ENCODE measurements around the gene KCTD14. TPM values are rescaled to one million over a fixed set of nuclear protein-coding genes. Genes with fewer than 3 reads are reported as not detected.

The KCTD14 gene
- total RNA-seq, 1 experiment from 2014 or later: 12.6 TPM

DNA sequence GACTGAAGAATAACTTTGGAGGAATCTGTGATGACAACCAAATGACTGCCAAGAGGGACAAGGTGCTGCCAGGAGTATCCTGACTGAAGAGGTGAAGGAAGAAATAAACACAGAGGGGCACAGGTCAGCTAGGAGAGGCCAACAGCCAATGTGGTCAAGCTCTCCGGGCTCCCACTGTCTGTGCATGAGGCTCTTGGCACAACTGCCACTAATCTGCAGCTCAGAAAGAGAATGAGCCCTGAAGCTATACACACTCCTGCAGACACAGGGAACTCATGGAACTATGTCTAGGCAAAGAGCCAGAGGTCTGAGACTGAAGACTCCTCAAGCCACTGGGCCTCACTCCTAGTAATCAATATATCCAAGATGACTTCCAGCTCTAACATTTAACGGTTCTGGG, 47.5 kb upstream of the KCTD14 start (continued):
- TF ChIP-seq ZNF425 (CRISPR knock-in tag; conservative IDR thresholded peaks at IDR 0.05): no peak
- no peak for TF ChIP-seq ATF6 (CRISPR knock-in tag; IDR thresholded peaks at IDR 0.05)
- TF ChIP-seq KAT7 (CRISPR knock-in tag; IDR thresholded peaks at IDR 0.05; ENCODE audit: borderline replicate concordance): no peak
- TF ChIP-seq E2F1 (CRISPR knock-in tag; IDR thresholded peaks at IDR 0.05): no peak
- TF ChIP-seq, protein P1, sequence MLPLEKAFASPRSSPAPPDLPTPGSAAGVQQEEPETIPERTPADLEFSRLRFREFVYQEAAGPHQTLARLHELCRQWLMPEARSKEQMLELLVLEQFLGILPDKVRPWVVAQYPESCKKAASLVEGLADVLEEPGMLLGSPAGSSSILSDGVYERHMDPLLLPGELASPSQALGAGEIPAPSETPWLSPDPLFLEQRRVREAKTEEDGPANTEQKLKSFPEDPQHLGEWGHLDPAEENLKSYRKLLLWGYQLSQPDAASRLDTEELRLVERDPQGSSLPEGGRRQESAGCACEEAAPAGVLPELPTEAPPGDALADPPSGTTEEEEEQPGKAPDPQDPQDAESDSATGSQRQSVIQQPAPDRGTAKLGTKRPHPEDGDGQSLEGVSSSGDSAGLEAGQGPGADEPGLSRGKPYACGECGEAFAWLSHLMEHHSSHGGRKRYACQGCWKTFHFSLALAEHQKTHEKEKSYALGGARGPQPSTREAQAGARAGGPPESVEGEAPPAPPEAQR (CRISPR knock-in tag; IDR thresholded peaks at IDR 0.05): no peak
- TF ChIP-seq, protein P2, sequence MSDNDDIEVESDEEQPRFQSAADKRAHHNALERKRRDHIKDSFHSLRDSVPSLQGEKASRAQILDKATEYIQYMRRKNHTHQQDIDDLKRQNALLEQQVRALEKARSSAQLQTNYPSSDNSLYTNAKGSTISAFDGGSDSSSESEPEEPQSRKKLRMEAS (CRISPR knock-in tag; IDR thresholded peaks at IDR 0.05): no peak
- no peak for TF ChIP-seq AR (CRISPR knock-in tag; IDR thresholded peaks at IDR 0.05)
- TF ChIP-seq ZNF317 (CRISPR knock-in tag; IDR thresholded peaks at IDR 0.05; ENCODE audit: borderline replicate concordance, low read depth): no peak

DNA sequence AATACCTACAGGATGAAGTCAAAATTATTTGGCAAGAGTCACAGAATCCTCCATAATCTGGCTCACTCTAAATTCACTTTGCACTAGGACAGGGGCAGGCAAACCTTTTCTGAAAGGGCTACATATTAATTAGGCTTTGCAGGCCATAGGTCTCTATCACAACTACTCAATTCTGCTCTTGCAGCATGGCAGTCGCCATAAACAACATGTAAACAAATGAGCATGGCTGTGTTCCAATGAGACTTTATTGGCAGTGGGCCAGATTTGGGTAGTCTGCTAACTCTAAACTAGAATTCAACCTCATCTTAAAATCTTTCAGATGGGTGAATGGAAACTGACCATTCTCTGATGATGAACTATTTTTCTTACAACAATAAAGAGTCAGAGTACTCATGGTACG, 46.4 kb upstream of the KCTD14 start:
- Mint-ChIP-seq H3K9me3 (peaks cover 6% of the 10 kb centered on the region; the same call in 1 of the 2 replicates), H3K4me3 (no peak overlapping the region), H3K4me1 (no peaks in the 10 kb centered on the region), H3K27ac (no peak overlapping the region), H3K27me3 (ENCODE audit: low read depth) (no peaks in the 10 kb centered on the region), H3K36me3 (peaks cover 40% of the 10 kb centered on the region)
- no peak for DNase-seq (ENCODE audit: low spot score)
- ChIA-PET POLR2A (no interaction called here), CTCF (interaction anchor here (1.6 kb wide), 1 partner anchor 23 kb away, joined by 6 read pairs; no protein-coding TSS in a partner anchor)
- ATAC-seq: no peak
- TF ChIP-seq CREM (CRISPR knock-in tag; IDR thresholded peaks at IDR 0.05): no peak
- TF ChIP-seq, protein P3, sequence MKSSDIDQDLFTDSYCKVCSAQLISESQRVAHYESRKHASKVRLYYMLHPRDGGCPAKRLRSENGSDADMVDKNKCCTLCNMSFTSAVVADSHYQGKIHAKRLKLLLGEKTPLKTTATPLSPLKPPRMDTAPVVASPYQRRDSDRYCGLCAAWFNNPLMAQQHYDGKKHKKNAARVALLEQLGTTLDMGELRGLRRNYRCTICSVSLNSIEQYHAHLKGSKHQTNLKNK (CRISPR knock-in tag; IDR thresholded peaks at IDR 0.05): no peak
- no peak for TF ChIP-seq ESRRA (CRISPR knock-in tag; IDR thresholded peaks at IDR 0.05; ENCODE audit: borderline replicate concordance)
- TF ChIP-seq, protein P4, sequence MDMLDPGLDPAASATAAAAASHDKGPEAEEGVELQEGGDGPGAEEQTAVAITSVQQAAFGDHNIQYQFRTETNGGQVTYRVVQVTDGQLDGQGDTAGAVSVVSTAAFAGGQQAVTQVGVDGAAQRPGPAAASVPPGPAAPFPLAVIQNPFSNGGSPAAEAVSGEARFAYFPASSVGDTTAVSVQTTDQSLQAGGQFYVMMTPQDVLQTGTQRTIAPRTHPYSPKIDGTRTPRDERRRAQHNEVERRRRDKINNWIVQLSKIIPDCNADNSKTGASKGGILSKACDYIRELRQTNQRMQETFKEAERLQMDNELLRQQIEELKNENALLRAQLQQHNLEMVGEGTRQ (CRISPR knock-in tag; IDR thresholded peaks at IDR 0.05): no peak
- TF ChIP-seq, protein P5, sequence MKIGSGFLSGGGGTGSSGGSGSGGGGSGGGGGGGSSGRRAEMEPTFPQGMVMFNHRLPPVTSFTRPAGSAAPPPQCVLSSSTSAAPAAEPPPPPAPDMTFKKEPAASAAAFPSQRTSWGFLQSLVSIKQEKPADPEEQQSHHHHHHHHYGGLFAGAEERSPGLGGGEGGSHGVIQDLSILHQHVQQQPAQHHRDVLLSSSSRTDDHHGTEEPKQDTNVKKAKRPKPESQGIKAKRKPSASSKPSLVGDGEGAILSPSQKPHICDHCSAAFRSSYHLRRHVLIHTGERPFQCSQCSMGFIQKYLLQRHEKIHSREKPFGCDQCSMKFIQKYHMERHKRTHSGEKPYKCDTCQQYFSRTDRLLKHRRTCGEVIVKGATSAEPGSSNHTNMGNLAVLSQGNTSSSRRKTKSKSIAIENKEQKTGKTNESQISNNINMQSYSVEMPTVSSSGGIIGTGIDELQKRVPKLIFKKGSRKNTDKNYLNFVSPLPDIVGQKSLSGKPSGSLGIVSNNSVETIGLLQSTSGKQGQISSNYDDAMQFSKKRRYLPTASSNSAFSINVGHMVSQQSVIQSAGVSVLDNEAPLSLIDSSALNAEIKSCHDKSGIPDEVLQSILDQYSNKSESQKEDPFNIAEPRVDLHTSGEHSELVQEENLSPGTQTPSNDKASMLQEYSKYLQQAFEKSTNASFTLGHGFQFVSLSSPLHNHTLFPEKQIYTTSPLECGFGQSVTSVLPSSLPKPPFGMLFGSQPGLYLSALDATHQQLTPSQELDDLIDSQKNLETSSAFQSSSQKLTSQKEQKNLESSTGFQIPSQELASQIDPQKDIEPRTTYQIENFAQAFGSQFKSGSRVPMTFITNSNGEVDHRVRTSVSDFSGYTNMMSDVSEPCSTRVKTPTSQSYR (CRISPR knock-in tag; IDR thresholded peaks at IDR 0.05): no peak
- no peak for TF ChIP-seq HMGA2 (CRISPR knock-in tag; IDR thresholded peaks at IDR 0.05)
- TF ChIP-seq, protein P6, sequence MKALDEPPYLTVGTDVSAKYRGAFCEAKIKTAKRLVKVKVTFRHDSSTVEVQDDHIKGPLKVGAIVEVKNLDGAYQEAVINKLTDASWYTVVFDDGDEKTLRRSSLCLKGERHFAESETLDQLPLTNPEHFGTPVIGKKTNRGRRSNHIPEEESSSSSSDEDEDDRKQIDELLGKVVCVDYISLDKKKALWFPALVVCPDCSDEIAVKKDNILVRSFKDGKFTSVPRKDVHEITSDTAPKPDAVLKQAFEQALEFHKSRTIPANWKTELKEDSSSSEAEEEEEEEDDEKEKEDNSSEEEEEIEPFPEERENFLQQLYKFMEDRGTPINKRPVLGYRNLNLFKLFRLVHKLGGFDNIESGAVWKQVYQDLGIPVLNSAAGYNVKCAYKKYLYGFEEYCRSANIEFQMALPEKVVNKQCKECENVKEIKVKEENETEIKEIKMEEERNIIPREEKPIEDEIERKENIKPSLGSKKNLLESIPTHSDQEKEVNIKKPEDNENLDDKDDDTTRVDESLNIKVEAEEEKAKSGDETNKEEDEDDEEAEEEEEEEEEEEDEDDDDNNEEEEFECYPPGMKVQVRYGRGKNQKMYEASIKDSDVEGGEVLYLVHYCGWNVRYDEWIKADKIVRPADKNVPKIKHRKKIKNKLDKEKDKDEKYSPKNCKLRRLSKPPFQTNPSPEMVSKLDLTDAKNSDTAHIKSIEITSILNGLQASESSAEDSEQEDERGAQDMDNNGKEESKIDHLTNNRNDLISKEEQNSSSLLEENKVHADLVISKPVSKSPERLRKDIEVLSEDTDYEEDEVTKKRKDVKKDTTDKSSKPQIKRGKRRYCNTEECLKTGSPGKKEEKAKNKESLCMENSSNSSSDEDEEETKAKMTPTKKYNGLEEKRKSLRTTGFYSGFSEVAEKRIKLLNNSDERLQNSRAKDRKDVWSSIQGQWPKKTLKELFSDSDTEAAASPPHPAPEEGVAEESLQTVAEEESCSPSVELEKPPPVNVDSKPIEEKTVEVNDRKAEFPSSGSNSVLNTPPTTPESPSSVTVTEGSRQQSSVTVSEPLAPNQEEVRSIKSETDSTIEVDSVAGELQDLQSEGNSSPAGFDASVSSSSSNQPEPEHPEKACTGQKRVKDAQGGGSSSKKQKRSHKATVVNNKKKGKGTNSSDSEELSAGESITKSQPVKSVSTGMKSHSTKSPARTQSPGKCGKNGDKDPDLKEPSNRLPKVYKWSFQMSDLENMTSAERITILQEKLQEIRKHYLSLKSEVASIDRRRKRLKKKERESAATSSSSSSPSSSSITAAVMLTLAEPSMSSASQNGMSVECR (CRISPR knock-in tag; IDR thresholded peaks at IDR 0.05; ENCODE audit: borderline replicate concordance): no peak
- TF ChIP-seq MYBL2 (CRISPR knock-in tag; IDR thresholded peaks at IDR 0.05): no peak

Data from WTC11 (cell line).